LNCAP (cell line): ENCODE results near the gene COX6B2.

Experiments used
- CTCF ChIP-seq: fragments of 450-650 bp; IDR thresholded peaks from 2 replicates; pipeline ENCODE4 v1.5.1; 2017; ENCODE audit warnings: mild to moderate bottlenecking

COX6B2 gene

DNA sequence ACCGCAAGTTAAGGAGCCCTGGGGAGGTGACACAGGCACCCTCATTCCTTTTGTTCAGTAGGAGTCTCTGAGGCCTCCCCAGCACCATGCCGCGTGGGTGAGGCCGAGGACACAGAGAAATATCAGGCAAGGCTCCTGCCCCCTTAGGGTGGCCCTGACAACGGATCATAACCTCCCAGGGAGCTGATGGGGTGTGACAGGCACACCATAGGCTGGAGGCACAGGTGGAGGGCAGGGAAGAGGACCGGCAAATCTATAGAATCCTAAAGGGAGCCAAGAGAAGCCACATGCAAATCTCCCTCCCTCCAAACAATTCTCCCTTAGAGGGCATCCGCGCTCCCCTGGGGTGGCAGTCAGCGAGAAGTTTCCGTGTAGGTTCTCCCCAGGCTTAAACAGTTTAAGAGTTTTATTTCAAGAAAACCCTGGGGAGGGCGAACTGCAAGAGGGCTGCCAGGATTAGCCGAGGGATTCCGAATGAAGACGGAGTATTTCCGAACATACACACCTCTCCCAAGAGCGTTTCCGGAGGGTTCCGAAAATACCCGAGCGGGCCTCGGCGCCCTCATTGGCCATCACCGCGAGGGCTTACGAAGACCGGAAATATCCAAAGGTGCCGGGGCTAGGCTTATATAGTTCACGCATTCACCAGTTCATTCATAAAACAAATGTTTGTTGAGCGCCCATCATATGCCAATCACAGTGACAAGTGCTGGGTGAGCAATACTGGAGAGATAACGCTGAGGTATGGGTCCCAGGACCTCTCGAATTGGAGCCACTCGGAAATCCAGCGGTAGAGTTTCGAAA is 30.6 kb upstream of the COX6B2 start:
- no peak for TF ChIP-seq CTCF

DNA sequence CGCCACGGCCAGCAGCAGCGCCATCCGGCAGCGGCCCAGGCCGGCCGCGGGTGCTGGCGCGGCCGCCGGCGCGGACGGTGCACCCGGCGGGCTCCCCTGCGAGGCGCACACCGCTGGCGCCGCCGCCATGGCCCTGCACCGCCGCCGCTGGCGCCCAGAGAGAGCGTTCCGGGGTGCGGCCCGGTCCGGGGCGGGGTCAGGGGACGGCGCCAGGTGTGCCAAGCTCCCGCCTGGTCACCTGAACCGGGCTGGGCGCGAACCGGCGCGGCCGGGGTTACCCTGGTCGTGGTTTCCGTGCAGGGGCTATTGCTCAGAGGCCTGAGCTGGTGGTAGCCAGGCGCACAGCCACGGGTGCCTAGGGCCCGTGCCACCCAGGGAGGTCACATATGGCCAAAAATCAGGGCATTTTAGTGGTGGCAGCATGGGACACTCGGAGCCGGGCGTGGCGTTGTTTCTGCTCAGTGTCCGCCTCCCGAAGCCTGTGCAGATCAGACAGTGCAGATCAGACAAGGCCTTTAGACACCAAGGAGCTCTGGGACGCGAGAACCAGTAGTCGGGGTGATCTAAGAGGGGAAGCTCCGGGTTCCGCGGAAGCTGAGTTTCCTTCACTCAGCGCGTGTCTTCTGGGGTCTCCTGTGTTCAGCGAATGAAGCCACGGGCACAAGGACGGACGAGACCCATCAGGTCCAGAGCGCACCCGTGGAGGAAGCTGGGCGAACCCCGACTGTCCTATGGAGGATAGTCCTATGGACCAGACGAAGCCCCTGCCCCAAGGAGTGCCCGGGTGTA is 29.8 kb upstream of the COX6B2 start, which contains the start of gene TMEM238:
TSS of gene TMEM238 (minus strand) at position 162 of the 789 bp plus-strand sequence. CDS start at position 129, 33 bp downstream.
- TF ChIP-seq CTCF: no peak

DNA sequence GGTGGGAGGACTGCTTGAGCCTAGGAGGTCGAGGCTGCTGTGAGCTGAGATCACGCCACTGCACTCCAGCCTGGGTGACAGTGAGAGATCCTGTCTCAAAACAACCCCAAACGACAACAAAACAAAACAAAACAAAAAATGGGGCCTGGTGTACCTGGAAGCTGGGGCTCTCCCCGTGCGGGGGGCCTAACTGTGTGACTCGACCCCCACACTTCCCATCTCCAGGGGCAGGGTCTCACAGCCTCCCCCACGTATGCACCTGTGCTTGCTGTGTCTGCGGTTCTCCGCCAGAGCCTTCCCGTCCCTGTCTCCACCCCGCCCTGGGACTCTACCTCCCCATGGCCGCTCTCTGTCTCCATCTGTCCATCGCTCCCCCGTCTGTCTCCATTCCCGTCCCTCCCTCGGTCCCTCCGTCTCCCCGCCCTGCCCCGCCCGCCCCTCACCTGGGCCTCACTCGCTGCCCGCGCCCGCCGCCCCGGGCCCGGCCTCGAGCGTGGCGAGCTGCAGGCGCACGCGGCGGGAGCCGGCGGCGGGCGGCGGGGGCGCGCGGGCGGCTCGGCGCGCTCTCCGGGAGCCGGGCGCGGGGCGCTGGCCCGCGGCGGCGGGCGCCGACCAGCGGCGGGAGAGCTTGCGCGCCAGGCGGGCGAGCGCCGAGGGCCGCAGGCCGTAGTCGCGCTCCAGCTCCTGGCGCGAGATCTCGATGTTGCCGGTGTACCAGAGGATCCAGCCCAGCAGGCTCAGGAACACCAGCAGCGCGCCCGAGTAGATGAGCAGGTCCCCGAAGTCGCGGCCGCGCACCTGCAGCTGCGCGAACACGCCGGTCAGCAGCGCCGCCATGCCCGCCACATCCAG is 29.0 kb upstream of the COX6B2 start:
- TF ChIP-seq CTCF: peak; percentile 21; the same call in 1 of the 2 replicates

DNA sequence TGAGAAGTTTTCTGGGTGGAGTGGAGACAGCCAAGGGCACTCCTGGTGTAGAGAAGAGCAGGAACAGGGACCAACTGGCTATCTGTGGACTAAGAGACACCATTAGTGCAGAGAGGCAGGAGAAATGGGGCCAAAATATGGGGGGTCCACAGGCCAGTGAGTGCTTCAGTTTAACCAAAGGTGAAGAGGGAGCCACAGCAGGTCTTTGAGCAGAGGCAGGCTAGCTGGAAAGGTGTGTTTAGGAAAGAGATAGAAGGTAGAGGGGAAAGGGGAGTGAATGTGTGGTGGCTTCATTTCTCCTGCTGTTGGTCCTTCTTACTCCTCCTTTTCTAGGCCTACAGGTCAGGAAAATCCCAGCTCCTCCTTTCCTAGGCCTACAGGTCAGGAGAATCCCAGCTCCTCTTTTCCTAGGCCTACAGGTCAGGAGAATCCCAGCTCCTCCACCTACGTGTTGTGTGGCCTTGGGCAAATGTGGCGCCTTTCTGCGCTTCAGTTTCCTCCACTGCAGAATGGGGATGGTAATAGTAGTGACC is 28.1 kb upstream of the COX6B2 start:
- TF ChIP-seq CTCF: no peak

DNA sequence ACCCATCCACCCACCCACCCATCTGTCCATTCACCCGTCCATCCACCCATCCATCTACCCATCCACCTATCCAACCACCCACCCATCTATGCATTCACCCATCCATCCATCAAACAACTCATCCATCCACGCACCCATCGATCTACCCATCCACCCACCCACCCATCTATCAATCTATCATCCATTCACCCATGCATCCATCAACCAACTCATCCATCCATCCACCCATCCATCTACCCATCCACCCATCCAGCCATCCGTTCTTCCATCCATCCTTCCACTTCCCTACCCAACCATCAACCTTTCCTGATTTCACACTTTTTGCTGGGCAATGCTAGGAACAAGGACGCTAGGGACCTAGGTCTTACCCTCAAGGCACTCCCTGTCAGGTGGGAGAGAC is 27.5 kb upstream of the COX6B2 start:
- no peak for TF ChIP-seq CTCF

- no peak for TF ChIP-seq CTCF
These were observed 24.7 kb upstream of the COX6B2 start for GRCh38 chr19:55379174-55379573.
